ENCODE measurements around the gene SELENOS. TPM values are rescaled to one million over a fixed set of nuclear protein-coding genes. Genes with fewer than 3 reads are reported as not detected.

The SELENOS gene
- total and polyA plus RNA-seq, 2 donors from 2014 or later: 66.0 to 99.0 TPM

GRCh38 chr15:101295607-101296161 lies 18.4 kb upstream of the SELENOS start:
- intact Hi-C loops (cut with DNase I): no loop called here
- H3K9me3 ChIP-seq (ENCODE audit: control insufficient read depth in 2 of 3, insufficient read depth in 1 of 3, low read length in 3 of 3): no peaks in the 10 kb centered on the region
- peak in 2 of 5 donors; percentile 60 to 72 for DNase-seq

DNA sequence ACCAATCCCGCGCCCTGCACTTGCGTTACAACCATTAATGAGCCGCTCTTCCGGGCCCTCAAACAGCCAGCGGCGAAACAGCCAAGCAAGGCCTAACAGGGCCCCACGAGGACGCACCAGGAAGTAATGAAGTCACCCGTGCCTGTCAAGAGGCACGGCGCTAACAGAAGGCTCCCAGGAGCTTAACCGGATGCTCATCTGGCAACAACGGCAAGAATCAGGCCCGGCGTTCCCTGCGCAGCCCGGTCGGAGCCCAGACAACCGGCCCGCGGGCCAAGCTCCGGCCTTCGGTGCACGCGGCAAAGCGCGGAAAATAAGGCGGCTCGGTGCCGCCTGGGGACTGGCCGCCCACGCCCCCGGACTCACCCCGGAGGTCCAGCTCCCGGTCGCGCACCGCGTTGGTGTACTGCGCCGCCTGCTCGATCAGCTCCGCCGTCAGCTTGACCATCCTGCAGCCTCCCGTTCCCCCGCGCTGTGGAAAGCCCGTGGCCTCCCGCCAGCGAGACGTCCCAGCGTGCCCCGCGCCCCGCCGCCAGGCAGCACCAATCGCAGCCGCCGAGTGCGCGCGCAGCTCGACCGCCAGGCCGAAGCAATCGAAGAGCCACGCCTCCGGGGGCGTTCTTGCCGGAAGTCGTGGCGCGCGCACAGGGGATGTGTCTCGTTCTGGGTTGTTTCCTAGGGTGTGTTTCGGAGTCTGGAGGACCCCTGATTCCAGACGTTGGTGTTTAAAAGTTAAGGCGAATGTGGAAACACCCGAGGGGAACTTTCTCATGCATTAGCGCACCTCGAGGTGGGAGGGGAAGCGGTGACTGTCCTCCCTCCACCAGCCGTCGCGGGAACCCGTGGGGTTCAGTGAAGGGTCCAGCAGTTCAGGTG lies 17.7 kb upstream of the SELENOS start, which contains the start of gene SNRPA1:
SNRPA1 (minus strand) TSS at position 518 of the 876 bp plus-strand sequence; CDS start at position 448, 70 bp downstream.
- Histone ChIP-seq H3K9ac (ENCODE audit: low read length in 3 of 3) (peak within 1 kb of the TSS; percentile 75 to 95 (median 92)), H3K4me3 (ENCODE audit: low read length in 3 of 3) (peak within 1 kb of the TSS; percentile 96 to 99 (median 98)), H3K27me3 (ENCODE audit: control insufficient read depth, insufficient read depth, low read length) (no peaks in the 10 kb centered on the region), H3K36me3 (ENCODE audit: control insufficient read depth in 2 of 3, insufficient read depth in 3 of 3, low read length in 3 of 3) (no peaks in the 10 kb centered on the region), H3K4me1 (ENCODE audit: control insufficient read depth in 2 of 3, insufficient read depth in 2 of 3, low read depth in 1 of 3, low read length in 3 of 3) (peaks cover 4 to 12% (median 8%) of the 10 kb centered on the region in 3 donors), H3K9me3 (ENCODE audit: control insufficient read depth in 2 of 3, insufficient read depth in 1 of 3, low read length in 3 of 3) (no peaks in the 10 kb centered on the region), H3K27ac (ENCODE audit: low read depth in 2 of 2, low read length in 2 of 2) (peak within 1 kb of the TSS; percentile 94)
- intact Hi-C loops (cut with DNase I): no loop called here
- TF ChIP-seq CTCF (IDR thresholded peaks at IDR 0.05; ENCODE audit: borderline replicate concordance, extremely low read depth, insufficient read depth): no peak
- DNase-seq (peak; percentile 97 to 99 (median 98)), FAIRE-seq (no peak)

More at GRCh38 chr15:101295607-101296161, 18.4 kb upstream of the SELENOS start:
- Histone ChIP-seq H3K36me3 (ENCODE audit: control insufficient read depth in 2 of 3, insufficient read depth in 3 of 3, low read length in 3 of 3) (no peaks in the 10 kb centered on the region), H3K27me3 (ENCODE audit: control insufficient read depth, insufficient read depth, low read length) (no peaks in the 10 kb centered on the region), H3K9ac (ENCODE audit: low read length in 3 of 3) (peak overlapping the region; percentile 74 to 92 (median 75)), H3K4me1 (ENCODE audit: control insufficient read depth in 2 of 3, insufficient read depth in 2 of 3, low read depth in 1 of 3, low read length in 3 of 3) (peaks cover 4 to 12% (median 8%) of the 10 kb centered on the region in 3 donors), H3K4me3 (ENCODE audit: low read length in 3 of 3) (peak overlapping the region; percentile 95 to 98 (median 96)), H3K27ac (ENCODE audit: low read depth in 2 of 2, low read length in 2 of 2) (peak overlapping the region; percentile 6 to 85)
- no peak for FAIRE-seq
- no peak for TF ChIP-seq CTCF (IDR thresholded peaks at IDR 0.05; ENCODE audit: borderline replicate concordance, extremely low read depth, insufficient read depth)

- Histone ChIP-seq H3K36me3 (ENCODE audit: control insufficient read depth in 2 of 3, insufficient read depth in 3 of 3, low read length in 3 of 3) (no peaks in the 10 kb centered on the region), H3K4me1 (ENCODE audit: control insufficient read depth in 2 of 3, insufficient read depth in 2 of 3, low read depth in 1 of 3, low read length in 3 of 3) (peaks cover 4 to 12% (median 8%) of the 10 kb centered on the region in 3 donors), H3K4me3 (ENCODE audit: low read length in 3 of 3) (peak overlapping the region; percentile 33 to 99 (median 98)), H3K27ac (ENCODE audit: low read depth in 2 of 2, low read length in 2 of 2) (no peak overlapping the region), H3K9me3 (ENCODE audit: control insufficient read depth in 2 of 3, insufficient read depth in 1 of 3, low read length in 3 of 3) (no peaks in the 10 kb centered on the region), H3K27me3 (ENCODE audit: control insufficient read depth, insufficient read depth, low read length) (no peaks in the 10 kb centered on the region), H3K9ac (ENCODE audit: low read length in 3 of 3) (peak overlapping the region in 1 of 3 donors; percentile 32)
- no peak for FAIRE-seq
- no peak for TF ChIP-seq CTCF (IDR thresholded peaks at IDR 0.05; ENCODE audit: borderline replicate concordance, extremely low read depth, insufficient read depth)
- peak in 3 of 5 donors; percentile 25 to 34 (median 27) for DNase-seq
- intact Hi-C loops (cut with DNase I): no loop called here
Observed at GRCh38 chr15:101293122-101293521, 15.8 kb upstream of the SELENOS start.

Data from kidney (tissue), 14 donors.